ENCODE data around the gene SGSM1. TPM values are rescaled to one million over a fixed set of nuclear protein-coding genes. Genes with fewer than 3 reads are reported as not detected.

SGSM1 gene
- total RNA-seq, 4 donors from 2014 or later, result 0.88 to 4.9 (median 3.0) TPM

DNA sequence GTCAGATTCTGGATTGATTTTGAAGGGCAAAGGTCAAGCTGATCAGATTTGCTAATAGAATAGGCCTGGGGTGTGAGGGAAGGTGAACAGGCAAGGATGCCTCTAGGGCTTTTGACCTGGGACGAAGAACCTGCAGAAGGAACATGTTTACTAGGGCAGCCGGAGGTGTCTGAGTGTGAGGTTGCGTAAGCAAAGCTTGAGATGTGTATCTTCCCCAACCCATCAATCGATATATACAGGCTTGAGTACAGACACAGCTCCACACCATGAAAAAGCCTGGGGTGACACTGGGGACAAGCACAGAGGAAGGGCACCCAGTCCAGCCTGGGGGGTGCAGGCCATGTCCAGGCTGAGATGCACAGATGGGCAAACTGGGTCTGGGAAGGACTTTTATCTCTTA, 139.4 kb downstream of the SGSM1 start:
- intact Hi-C loops (cut with DNase I; ENCODE audit: low total_unique reads), result loop anchor here (10.0 kb wide), 1 partner anchor 109 kb away; no protein-coding TSS in a partner anchor
- H3K36me3 ChIP-seq, result no peaks in the 10 kb centered on the region
- no peak overlapping the region for H3K4me3 ChIP-seq
- no peak for DNase-seq
- no peaks in the 10 kb centered on the region for H3K27me3 ChIP-seq
- H3K27ac ChIP-seq, result no peak overlapping the region
- H3K9me3 ChIP-seq, result no peaks in the 10 kb centered on the region
- no peak for TF ChIP-seq POLR2A (IDR thresholded peaks at IDR 0.05)
- H3K4me1 ChIP-seq, result no peaks in the 10 kb centered on the region

DNA sequence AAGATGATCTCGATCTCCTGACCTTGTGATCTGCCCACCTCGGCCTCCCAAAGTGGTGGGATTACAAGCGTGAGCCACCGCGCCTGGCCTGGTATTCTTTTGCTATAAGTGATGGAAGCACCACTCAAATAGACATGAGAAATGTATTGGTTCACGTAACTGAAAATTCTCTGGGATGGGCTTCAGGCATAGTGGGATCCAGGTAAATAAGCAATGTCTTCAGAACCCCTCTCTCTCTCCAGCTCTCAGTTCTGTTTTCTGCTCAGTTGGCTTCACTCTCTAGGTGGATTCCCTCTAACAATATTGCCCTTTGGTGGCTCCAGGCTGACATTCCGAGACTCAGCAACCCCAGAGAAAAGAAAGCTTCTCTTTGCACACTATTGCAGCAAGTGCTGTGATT, 141.4 kb downstream of the SGSM1 start:
- Histone ChIP-seq H3K27me3 (no peaks in the 10 kb centered on the region), H3K4me1 (no peaks in the 10 kb centered on the region), H3K36me3 (no peaks in the 10 kb centered on the region), H3K27ac (no peak overlapping the region), H3K4me3 (no peak overlapping the region), H3K9me3 (no peaks in the 10 kb centered on the region)
- TF ChIP-seq, protein P1, sequence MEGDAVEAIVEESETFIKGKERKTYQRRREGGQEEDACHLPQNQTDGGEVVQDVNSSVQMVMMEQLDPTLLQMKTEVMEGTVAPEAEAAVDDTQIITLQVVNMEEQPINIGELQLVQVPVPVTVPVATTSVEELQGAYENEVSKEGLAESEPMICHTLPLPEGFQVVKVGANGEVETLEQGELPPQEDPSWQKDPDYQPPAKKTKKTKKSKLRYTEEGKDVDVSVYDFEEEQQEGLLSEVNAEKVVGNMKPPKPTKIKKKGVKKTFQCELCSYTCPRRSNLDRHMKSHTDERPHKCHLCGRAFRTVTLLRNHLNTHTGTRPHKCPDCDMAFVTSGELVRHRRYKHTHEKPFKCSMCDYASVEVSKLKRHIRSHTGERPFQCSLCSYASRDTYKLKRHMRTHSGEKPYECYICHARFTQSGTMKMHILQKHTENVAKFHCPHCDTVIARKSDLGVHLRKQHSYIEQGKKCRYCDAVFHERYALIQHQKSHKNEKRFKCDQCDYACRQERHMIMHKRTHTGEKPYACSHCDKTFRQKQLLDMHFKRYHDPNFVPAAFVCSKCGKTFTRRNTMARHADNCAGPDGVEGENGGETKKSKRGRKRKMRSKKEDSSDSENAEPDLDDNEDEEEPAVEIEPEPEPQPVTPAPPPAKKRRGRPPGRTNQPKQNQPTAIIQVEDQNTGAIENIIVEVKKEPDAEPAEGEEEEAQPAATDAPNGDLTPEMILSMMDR (IDR thresholded peaks at IDR 0.05), result no peak
- no peak for TF ChIP-seq POLR2A (IDR thresholded peaks at IDR 0.05)
- intact Hi-C loops (cut with DNase I; ENCODE audit: low total_unique reads), result loop anchor here (10.0 kb wide), 1 partner anchor 107 kb away; no protein-coding TSS in a partner anchor
- DNase-seq, result no peak

DNA sequence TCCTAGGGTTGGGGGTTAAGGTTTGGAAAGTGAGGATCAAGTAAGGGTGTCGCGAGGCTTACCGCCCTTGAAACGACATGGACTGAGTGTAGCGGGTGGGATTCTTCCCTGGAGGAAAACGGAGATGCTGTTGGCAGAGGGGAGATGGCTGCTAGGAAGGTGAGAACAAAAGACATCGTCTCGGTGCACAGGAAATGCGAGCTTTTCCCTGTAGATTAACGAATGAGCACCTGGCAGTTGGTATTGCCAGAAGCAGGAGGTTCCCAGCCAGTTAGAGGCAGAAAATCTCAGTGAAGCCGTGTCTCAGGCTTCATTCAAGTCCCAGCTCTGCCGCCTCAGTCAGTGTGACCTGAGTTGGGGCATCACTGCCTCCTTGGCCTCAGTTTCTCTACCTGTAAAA, 141.9 kb downstream of the SGSM1 start:
- H3K4me1 ChIP-seq, result no peaks in the 10 kb centered on the region
- intact Hi-C loops (cut with DNase I; ENCODE audit: low total_unique reads), result loop anchor here (10.0 kb wide), 1 partner anchor 107 kb away; no protein-coding TSS in a partner anchor
- no peaks in the 10 kb centered on the region for H3K27me3 ChIP-seq
- H3K27ac ChIP-seq, result no peak overlapping the region
- TF ChIP-seq POLR2A (IDR thresholded peaks at IDR 0.05), result no peak
- TF ChIP-seq, protein P1 (IDR thresholded peaks at IDR 0.05), result no peak
- no peaks in the 10 kb centered on the region for H3K9me3 ChIP-seq
- H3K36me3 ChIP-seq, result no peaks in the 10 kb centered on the region
- H3K4me3 ChIP-seq, result no peak overlapping the region
- no peak for DNase-seq

DNA sequence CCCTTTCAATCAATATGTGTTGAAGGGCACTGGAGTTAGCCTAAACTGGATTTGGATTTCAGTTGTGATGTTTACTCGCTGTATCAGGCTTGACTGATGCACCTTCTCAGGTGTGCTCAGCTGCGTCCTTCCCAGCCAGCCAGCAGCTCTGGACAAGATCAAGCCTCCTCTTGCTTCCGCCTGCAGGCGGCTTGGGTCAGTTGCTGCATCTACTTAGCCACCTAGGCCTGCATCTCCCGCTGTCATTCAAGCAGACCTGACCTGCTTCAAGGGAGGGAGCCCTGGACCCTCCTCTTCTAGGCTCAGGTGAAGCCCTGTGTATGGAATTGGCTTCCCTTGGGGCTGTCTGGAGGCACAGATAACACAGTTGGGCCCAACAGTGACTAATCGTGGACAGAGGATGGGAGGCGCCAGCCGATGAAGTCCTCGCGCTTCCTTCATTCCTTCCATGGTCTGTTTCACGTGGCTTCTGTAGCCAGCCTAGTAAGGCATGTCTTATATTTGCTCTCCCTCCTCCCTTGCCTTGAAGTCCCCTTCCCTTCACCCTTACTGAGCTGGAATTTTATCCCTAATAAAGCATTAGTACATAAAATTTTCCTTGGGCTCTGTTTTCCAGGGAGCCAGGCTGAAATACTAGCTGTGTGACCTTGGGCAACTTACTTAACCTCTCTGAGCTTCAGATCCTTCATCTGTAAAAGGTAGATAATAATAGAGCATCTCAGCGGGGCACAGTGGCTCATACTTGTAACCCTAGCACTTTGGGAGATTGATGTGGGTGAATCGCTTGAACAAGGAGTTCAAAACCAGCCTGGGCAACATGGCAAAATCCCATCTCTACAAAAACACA, 142.6 kb downstream of the SGSM1 start:
- H3K9me3 ChIP-seq, result no peaks in the 10 kb centered on the region
- no peaks in the 10 kb centered on the region for H3K36me3 ChIP-seq
- no peak overlapping the region for H3K27ac ChIP-seq
- H3K27me3 ChIP-seq, result no peaks in the 10 kb centered on the region
- DNase-seq, result no peak
- H3K4me3 ChIP-seq, result no peak overlapping the region
- no peak for TF ChIP-seq POLR2A (IDR thresholded peaks at IDR 0.05)
- TF ChIP-seq, protein P1 (IDR thresholded peaks at IDR 0.05), result no peak
- intact Hi-C loops (cut with DNase I; ENCODE audit: low total_unique reads), result loop anchor here (10.0 kb wide), 1 partner anchor 106 kb away; no protein-coding TSS in a partner anchor
- H3K4me1 ChIP-seq, result no peaks in the 10 kb centered on the region

DNA sequence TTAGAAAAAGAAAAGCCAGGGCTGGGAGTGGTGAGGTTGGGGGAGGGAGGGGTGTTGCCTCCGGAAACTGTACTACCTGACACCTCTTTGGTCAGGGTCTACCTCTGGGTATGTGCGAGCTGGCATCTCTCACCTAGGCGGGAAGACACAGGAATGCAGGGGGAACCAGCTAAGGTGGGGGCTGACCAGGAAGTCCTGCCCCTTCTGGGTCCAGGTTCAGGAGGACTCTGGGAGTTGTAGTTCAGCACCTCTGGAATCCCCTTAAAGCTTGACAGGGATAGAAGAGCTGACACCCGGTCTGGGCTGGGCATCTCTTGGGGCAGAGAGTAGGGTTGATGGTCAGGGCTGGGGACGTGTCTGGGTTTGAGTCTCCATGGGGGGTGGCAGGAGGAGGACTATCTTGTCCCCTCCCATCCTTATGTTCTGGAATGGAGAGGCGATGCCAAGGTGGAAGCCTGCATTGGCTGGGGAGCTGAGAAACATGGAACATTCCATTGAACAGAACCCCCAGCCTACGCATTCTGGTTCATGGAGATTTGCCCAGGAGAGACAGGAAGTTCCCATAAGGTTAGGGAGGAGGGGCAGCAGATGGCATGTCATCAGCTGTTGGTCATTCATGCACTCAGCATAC, 144.4 kb downstream of the SGSM1 start:
- intact Hi-C loops (cut with DNase I; ENCODE audit: low total_unique reads), result no loop called here
- H3K27me3 ChIP-seq, result no peaks in the 10 kb centered on the region
- no peak overlapping the region for H3K4me3 ChIP-seq
- no peaks in the 10 kb centered on the region for H3K9me3 ChIP-seq
- no peak for DNase-seq
- H3K27ac ChIP-seq, result no peak overlapping the region
- TF ChIP-seq, protein P1 (IDR thresholded peaks at IDR 0.05), result no peak
- TF ChIP-seq POLR2A (IDR thresholded peaks at IDR 0.05), result no peak
- H3K36me3 ChIP-seq, result no peaks in the 10 kb centered on the region
- no peaks in the 10 kb centered on the region for H3K4me1 ChIP-seq
